Mesenteric fat pad (tissue), 1 donor: Measurements from ENCODE around the gene DLGAP5. TPM values are rescaled to one million over a fixed set of nuclear protein-coding genes. Genes with fewer than 3 reads are reported as not detected.

Experiments
- DNase-seq: peaks from one replicate; pipeline ENCODE4 v3.0.0-alpha.2; 2020; ENCODE audit warnings: low spot score
- total RNA-seq: library from RNA; stranded (reverse); fragmentation: NEBNext Ultra II Directional; extraction: Animal tissue kit (Norgen Biotek cat#: 25700); gene quantifications from one replicate; pipeline ENCODE4 v1.2.1, GENCODE V29; 2021
- donor health status: DM: yes; HTN: yes; CAD: no.

Gene DLGAP5
- total RNA-seq, 1 donor from 2014 or later: not detected

DNA sequence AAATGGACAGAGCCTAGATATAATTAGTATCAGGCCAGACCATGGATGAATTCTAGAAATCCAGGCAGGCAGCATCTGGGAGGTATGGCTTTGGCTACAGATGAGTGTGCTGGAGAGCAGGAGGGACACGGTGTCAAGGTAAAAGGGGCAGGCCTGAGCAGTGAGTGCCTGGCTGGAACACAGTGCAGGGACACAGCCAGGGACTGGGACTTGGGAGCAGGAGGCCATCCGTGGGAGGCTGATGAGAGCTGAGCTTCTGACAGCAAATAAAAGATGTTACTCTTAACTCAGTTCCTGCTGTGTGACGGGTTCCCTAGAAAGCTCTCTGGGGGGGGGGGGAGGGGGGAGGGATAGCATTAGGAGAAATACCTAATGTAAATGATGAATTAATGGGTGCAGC is 75.9 kb downstream of the DLGAP5 start:
- DNase-seq: no peak

DNA sequence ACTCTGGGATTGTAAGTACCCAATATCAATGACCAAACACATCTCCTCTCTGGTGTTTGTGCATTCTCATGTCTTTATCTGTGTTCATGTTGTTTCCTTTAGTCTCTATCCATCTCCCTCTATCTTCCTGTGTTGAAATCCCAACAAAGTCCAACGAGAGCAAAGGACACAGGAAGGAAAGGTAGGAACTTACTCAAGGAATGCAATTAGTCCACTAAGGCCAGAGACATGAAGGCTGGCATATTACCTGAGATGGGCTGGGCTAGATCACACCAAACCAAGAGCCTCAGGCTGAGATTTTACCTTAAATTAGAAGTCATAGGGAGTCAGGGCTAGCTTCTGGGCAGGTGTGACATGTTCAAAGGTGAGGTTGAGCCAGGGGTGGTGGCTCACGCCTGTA is 76.7 kb downstream of the DLGAP5 start:
- no peak for DNase-seq

DNA sequence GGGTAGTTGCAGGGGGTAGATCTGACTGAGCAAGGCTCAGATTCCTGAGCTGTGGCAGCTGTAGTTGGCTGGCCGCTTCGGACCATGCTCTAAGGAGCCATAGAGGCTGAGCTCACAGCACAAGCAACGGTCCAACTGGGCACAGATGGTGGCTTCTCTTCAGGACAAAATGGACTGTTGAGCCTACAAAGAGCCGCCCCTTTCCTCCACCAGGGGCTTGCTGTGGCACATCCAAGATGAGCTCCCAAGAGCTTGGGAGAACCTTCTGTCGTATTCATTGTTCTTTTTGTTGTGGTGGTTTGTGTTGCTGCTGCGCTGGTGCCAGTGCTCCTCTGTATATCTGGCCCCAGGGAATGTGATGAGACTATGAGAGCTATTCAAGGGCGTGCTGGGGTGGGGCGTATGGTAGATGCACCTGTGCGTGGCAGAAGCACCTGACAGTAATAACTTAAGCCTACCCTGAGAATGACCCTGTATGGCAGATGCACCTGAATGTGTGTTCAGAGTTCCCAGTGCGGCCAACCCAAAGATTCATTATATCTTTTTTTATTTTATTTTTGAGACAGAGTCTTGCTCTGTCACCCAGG is 80.2 kb downstream of the DLGAP5 start:
- no peak for DNase-seq

DNA sequence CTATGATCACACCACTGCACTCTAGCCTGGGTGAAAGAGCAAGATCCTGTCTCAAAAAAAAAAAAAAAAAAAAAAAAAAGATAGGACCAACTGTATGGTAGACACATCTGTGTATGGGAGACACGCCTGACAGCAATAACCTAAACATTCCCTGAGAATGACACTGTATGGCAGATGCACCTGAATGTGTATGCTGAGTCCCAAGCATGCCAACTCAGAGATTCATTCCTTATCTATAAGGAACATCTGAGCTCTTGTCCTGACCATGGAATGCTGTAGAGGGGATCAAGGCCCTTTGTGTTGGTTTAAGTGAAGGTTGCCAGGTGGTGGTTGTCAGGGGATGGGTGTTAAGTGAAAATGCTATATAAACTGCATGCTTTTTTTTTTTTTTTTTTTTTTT is 81.5 kb downstream of the DLGAP5 start:
- DNase-seq: no peak

DNA sequence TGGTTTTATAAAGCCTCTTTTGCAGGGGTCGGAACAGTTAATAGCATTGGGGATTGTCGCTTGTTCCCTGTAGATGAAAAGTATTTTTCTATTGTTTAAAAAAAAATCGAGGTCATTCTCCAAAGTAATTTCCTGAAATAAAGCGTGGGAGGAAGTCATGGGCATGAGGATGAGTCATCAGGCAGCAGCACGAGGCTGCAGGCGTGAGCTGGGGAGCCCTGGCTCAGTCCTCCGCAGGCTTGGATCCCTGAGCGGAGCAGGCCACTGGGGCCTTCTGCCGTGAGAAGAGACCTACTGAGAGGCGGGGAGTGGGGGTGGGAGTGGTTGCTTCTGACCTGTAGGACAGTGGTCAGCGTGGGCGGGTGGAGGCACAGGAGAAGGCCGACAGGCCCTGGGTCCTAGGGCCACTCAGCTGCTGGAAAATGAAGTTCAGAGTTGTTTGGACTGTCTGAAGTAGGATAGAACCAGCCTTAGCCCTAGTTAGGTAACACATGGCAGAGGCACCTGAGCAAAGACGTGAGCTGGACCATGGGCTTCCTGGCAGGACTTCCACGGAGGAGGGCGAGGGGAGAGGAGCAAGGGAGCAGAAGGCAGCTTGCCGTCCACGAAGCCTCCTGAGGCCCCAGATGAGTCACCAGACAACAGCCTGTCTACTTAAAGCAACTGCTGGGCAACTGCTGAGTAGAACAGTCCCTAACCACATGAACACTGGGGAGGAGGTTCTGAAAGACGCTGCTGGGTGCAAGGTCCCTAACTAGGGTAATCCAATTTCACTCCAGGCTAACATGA is 83.4 kb downstream of the DLGAP5 start:
- peak; percentile 92 for DNase-seq

DNA sequence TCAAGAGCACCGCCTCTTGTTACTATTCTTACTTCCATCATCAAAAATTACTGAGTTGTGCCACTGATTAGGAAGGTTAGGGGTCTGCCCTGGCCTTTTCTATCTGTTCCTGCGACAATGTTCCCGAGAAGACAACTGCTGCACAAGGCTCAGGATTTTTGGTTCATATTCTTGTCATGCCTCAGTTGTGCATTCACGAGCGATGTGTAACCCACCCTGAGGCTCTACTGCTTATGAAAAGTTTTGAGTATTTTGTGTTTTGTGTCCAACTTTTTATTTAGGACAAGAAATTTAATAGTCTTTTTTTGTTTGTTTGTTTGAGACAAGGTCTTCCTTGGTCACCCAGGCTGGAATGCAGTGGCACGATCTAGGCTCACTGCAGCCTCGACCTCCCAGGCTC is 85.4 kb downstream of the DLGAP5 start:
- DNase-seq: no peak

DNA sequence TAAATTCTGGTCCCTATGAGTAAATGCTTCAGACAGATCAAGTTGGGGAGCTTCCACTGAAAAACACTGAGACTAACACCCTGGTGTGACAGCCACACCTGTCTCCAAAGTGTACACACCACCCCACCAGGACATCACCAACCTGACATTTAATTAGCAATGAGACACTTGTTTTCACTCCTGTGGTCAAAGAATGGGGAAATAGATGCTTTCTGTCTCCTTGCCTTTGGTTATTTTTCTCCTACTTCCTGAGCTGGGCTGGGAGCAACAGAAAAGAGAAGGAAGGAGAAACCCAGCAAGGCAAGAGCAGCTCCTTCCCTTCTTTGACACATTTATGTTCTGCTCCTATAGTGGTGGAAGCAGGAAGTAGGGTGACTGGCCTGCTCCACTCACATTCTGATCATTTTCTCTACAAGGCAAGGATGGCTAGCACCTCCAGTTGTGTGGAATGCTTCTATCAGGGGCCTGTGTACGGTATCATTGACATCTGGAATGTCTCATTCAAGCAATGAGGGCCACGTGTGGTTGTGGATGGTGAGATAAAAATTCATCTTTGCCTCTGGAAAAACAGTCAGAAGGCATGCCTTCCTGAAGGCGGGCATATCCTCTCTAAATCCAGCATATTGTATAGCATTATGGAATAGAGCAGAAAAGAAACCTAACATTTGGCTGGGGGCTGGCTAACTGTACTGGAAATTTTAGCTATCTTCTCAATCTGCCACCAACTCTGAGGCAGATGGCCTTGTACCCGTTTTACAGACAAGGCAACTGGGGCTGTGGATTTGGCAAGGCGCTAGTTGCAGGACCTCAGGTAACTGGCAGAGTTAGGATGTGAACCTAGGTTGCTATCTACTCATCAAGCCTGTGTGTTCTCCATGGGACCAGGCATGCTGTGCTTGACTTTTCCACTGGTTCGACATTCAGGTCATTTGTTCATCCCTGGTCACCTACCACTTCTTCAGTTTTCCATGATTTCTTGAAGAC is 87.1 kb downstream of the DLGAP5 start:
- peak; percentile 24 for DNase-seq

DNA sequence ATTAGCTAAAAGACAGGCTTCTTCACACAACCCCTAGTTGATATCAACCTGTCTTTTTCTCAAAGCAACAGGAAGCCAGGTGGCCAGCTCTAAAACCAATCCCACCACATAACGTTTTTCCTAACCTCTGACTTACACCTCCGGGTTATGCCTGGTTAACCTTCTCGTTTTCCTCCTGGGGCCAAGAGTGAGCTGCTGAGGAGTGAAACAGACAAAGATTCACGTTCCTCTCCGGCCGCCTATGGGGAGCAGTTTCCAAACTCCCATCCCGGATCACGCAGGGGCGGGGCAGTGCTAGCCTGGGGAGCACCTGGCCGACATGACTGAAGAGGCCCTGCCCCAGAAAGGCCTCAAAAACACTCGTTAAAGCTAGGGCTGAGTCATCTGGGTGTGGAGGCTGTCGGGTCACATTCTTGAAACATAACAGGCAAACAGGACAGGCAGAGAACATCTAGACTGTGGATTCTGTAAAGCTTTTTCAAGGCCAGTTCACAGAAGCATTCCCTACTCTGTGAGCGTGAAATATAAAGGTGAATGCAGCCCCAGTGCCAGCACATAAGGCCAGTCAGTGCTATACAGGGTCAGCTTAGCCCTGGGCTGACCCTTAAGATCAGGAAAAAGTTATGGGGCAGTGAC is 88.3 kb downstream of the DLGAP5 start:
- DNase-seq: peak; percentile 88

DNA sequence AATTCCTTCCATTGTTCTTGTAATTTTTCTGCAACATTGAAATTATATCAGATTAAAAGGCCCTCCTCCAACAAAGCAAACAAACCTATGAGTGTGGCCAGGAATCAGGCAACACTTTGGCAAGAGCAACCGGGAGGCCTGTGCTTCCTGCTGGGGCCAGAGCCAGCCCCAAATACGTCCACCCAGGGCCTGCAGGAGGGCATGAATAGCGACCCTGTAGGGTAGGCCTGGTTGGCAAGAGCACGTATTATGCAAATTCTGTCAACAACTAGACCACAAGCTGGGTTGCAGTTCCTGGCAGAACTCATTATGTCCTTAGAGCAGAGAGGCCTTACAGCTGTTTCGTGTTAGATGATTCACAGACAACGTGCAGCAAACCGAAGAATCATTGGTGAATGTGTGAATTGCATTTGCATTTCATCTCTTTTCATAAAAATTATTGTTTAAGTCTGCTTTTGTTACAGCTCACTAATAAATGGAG is 89.2 kb downstream of the DLGAP5 start:
- peak; percentile 87 for DNase-seq

DNA sequence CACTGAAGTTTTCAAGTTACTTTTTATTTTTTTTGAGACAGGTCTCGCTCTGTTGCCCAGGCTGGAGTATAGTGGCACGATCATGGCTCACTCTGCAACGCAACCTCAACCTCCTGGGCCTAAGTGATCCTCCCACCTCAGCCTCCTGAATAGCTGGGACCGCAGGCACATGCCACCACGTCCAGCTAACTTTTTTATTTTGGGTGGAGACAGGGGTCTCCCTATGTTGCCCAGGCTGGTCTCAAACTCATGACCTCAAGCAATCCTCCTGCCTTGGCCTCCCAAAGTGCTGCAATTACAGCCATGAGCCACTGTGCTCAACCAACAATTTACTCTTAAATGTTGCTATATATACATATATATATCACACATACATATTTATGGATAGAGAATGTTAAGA is 89.7 kb downstream of the DLGAP5 start:
- DNase-seq: no peak

DNA sequence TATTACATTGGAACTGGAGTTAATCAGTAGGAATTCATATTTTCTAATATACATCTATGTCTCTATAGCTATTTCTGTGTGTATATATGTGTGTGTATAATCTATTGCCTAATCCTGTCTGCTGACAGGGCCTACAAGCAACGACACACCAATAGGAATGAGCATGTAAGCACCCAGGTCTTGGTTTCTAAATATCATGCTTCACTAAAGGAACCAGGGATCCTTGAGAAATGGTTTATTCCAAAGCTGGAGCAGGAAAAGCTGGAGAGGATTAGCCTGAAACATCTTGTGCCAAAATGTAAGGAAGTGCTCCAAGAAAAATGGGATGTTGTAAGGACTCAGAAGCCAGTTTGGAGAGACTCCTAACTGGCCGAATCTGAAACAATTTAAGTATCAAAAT is 91.6 kb downstream of the DLGAP5 start:
- no peak for DNase-seq

DNA sequence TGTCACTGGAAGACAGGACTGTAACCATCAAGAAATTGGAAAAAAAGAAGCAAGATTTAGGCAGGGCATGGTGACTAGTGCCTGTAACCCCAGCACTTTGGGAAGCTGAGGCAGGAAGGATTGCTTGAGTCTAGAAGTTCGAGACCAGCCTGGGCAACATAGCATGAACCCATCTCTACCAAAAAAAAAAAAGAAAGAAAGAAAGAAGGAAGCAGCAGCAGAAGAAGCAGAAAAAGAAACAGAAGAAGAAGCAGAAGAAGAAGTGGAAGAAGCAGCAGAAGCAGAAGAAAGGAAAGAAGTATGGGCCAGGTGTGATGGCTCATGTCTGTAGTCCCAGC is 92.9 kb downstream of the DLGAP5 start:
- no peak for DNase-seq

Other genes starting within 250 kb of the DLGAP5 start
- gene WDHD1, start 164.5 kb downstream of the DLGAP5 start, total RNA-seq: 3.6 TPM
- gene SOCS4, start 164.3 kb downstream of the DLGAP5 start, total RNA-seq: 29.2 TPM
- 89.6 TPM for gene MAPK1IP1L, start 139.9 kb downstream of the DLGAP5 start, total RNA-seq
- 241 TPM for gene LGALS3, start 62.3 kb downstream of the DLGAP5 start, total RNA-seq
- 17.9 TPM for gene FBXO34, start 79.8 kb upstream of the DLGAP5 start, total RNA-seq
- gene ATG14, start 220.2 kb upstream of the DLGAP5 start, total RNA-seq: 8.1 TPM
- gene TBPL2, start 249.0 kb upstream of the DLGAP5 start, total RNA-seq: not detected